ENCODE results near the gene NTM. TPM values are rescaled to one million over a fixed set of nuclear protein-coding genes. Genes with fewer than 3 reads are reported as not detected.

NTM gene
- total and polyA plus RNA-seq, 2 donors (not counting 3 experiments of a cell fraction or from before 2014, with no cell fraction given) = 1.00 to 1.1 TPM

- Histone ChIP-seq H3K9ac (replicated peaks; ENCODE audit: extremely low read depth, insufficient read depth, low read length) (no peak overlapping the region), H3K4me2 (ENCODE audit: insufficient read depth, low read length) (no peak overlapping the region), H3K9me3 (replicated peaks; ENCODE audit: control insufficient read depth, insufficient read depth, low read length) (no peaks in the 10 kb centered on the region), H3K36me3 (ENCODE audit: control insufficient read depth in 2 of 2, extremely low read depth in 1 of 2, insufficient read depth in 2 of 2, low read length in 2 of 2) (no peaks in the 10 kb centered on the region), H3K27me3 (ENCODE audit: control insufficient read depth in 2 of 2, insufficient read depth in 2 of 2, low read length in 2 of 2) (peaks cover 0 to 2% of the 10 kb centered on the region in 2 experiments), H3K27ac (ENCODE audit: insufficient read depth, low read depth, low read length) (no peak overlapping the region), H3K79me2 (ENCODE audit: control insufficient read depth, insufficient read depth, low read length) (no peaks in the 10 kb centered on the region), H3K9me1 (replicated peaks; ENCODE audit: control insufficient read depth, extremely low read depth, insufficient read depth, low read length) (no peaks in the 10 kb centered on the region), H4K20me1 (replicated peaks; ENCODE audit: control insufficient read depth, extremely low read depth, insufficient read depth, low read length) (no peaks in the 10 kb centered on the region), H2AFZ (ENCODE audit: low read depth, low read length) (no peak overlapping the region), H3K4me3 (replicated peaks in 1 of 3; ENCODE audit: insufficient read depth in 1 of 3, low read depth in 1 of 3, low read length in 3 of 3) (no peak overlapping the region), H3K4me1 (ENCODE audit: control insufficient read depth, extremely low read depth, insufficient read depth, low read length) (peaks cover 6% of the 10 kb centered on the region)
- dilution Hi-C loops (cut with MboI; ENCODE audit: extremely low pct_ligation_motif_present, low sequenced_read_pairs) (no loop called here), intact Hi-C loops (cut with micrococcal nuclease) (no loop called here)
- CTCF ChIA-PET = interaction anchor here (1.0 to 7.2 kb wide), 7 partner anchors 17 to 234 kb away, joined by 3 to 61 read pairs (median 8); no protein-coding TSS in a partner anchor
- FAIRE-seq (no peak), DNase-seq (ENCODE audit: low read depth, low spot score) (no peak)
- BruUV-seq (replicated peaks) = no TSS peak
- TF ChIP-seq FOS (IDR thresholded peaks at IDR 0.05; ENCODE audit: borderline replicate concordance, insufficient read depth, low read length) (no peak), MYC (IDR thresholded peaks at IDR 0.05; ENCODE audit: low read depth, low read length) (no peak), MAX (IDR thresholded peaks at IDR 0.05; ENCODE audit: insufficient read depth, insufficient read length) (no peak)
- POLR2A ChIA-PET = no interaction called here
Observed at GRCh38 chr11:131893103-131893890, 522.9 kb downstream of the NTM start.

- ChIA-PET CTCF (interaction anchor here (1.0 to 2.1 kb wide), 5 partner anchors 17 to 233 kb away, joined by 3 to 13 read pairs (median 8); no protein-coding TSS in a partner anchor), POLR2A (no interaction called here)
- no peaks in the 10 kb centered on the region for H3K36me3 ChIP-seq (ENCODE audit: control insufficient read depth in 2 of 2, extremely low read depth in 1 of 2, insufficient read depth in 2 of 2, low read length in 2 of 2)
- no peaks in the 10 kb centered on the region for H3K9me1 ChIP-seq (replicated peaks; ENCODE audit: control insufficient read depth, extremely low read depth, insufficient read depth, low read length)
- no peak for TF ChIP-seq JUN (IDR thresholded peaks at IDR 0.05; ENCODE audit: borderline replicate concordance, insufficient read depth, insufficient read length, low read depth)
- no peak for TF ChIP-seq EZH2 (IDR thresholded peaks at IDR 0.05; ENCODE audit: borderline replicate concordance, low read depth, low read length, severe bottlenecking)
- TF ChIP-seq MAX (IDR thresholded peaks at IDR 0.05; ENCODE audit: insufficient read depth, insufficient read length) = no peak
- TF ChIP-seq CTCF (IDR thresholded peaks at IDR 0.05; ENCODE audit: extremely low read depth in 1 of 2, insufficient read depth in 1 of 2, low read depth in 1 of 2, low read length in 2 of 2) = no peak
- no peak overlapping the region for H3K9ac ChIP-seq (replicated peaks; ENCODE audit: extremely low read depth, insufficient read depth, low read length)
- FAIRE-seq (no peak), DNase-seq (ENCODE audit: low read depth, low spot score) (no peak)
- H3K4me1 ChIP-seq (ENCODE audit: control insufficient read depth, extremely low read depth, insufficient read depth, low read length) = no peaks in the 10 kb centered on the region
- dilution Hi-C loops (cut with MboI; ENCODE audit: extremely low pct_ligation_motif_present, low sequenced_read_pairs) (no loop called here), intact Hi-C loops (cut with micrococcal nuclease) (no loop called here)
- BruUV-seq (replicated peaks) = no TSS peak
- H3K79me2 ChIP-seq (ENCODE audit: control insufficient read depth, insufficient read depth, low read length) = no peaks in the 10 kb centered on the region
- no peak overlapping the region for H2AFZ ChIP-seq (ENCODE audit: low read depth, low read length)
- H3K9me3 ChIP-seq (replicated peaks; ENCODE audit: control insufficient read depth, insufficient read depth, low read length) = no peaks in the 10 kb centered on the region
- H3K4me3 ChIP-seq (replicated peaks in 1 of 3; ENCODE audit: insufficient read depth in 1 of 3, low read depth in 1 of 3, low read length in 3 of 3) = no peak overlapping the region
- H4K20me1 ChIP-seq (replicated peaks; ENCODE audit: control insufficient read depth, extremely low read depth, insufficient read depth, low read length) = no peaks in the 10 kb centered on the region
- peaks cover 0 to 2% of the 10 kb centered on the region in 2 experiments for H3K27me3 ChIP-seq (ENCODE audit: control insufficient read depth in 2 of 2, insufficient read depth in 2 of 2, low read length in 2 of 2)
- no peak overlapping the region for H3K4me2 ChIP-seq (ENCODE audit: insufficient read depth, low read length)
- H3K27ac ChIP-seq (ENCODE audit: insufficient read depth, low read depth, low read length) = no peak overlapping the region
Observed at GRCh38 chr11:131893988-131894387, 523.6 kb downstream of the NTM start.

All from endothelial cell of umbilical vein (primary cell).